GM12873 (cell line): Measurements from ENCODE around the gene SNX5.

Experiments used
- TF ChIP-seq, protein P1 (sequence below): IDR thresholded peaks from 2 replicates; pipeline ENCODE4 v1.5.1; 2012; ENCODE audit warnings: low read depth, mild to moderate bottlenecking, moderate library complexity, low read length, control low read depth; ENCODE audit not compliant: insufficient read depth; ENCODE audit errors: missing control alignments

SNX5 gene

DNA sequence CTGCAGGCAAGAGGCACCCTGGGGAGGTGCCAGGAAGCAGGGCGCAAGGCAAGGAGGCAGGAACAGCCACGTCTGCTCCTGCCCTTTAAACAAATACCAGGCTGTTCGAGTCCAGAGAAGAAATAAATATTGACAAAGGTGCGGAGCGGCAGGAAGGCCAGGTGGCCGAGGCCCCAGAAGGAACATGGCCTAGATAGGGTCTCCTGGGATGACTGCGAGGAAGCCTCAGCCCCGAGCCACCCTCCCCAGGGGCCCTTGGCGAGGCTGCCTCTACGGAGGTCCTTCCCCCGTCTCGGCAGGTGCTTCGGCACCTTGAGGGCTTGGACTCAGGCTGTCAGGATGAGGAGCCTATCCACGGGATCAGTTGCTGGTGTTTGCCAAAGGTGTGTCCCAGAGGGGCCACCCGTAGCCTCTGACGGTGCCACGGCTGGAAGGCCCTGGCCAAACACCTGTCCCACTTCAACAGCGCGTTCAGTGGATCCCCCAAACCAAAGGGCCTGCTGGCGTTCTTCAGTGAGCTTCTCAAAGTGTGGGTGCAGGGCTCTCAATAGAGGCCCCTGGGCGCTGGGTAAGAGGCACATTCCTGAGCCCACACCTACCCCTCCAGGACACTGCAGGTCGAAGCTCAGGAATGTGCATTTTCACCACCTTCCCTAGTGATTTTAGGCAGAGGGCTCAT is 39.8 kb downstream of the SNX5 start:
- TF ChIP-seq, protein P1, sequence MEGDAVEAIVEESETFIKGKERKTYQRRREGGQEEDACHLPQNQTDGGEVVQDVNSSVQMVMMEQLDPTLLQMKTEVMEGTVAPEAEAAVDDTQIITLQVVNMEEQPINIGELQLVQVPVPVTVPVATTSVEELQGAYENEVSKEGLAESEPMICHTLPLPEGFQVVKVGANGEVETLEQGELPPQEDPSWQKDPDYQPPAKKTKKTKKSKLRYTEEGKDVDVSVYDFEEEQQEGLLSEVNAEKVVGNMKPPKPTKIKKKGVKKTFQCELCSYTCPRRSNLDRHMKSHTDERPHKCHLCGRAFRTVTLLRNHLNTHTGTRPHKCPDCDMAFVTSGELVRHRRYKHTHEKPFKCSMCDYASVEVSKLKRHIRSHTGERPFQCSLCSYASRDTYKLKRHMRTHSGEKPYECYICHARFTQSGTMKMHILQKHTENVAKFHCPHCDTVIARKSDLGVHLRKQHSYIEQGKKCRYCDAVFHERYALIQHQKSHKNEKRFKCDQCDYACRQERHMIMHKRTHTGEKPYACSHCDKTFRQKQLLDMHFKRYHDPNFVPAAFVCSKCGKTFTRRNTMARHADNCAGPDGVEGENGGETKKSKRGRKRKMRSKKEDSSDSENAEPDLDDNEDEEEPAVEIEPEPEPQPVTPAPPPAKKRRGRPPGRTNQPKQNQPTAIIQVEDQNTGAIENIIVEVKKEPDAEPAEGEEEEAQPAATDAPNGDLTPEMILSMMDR, result no peak

DNA sequence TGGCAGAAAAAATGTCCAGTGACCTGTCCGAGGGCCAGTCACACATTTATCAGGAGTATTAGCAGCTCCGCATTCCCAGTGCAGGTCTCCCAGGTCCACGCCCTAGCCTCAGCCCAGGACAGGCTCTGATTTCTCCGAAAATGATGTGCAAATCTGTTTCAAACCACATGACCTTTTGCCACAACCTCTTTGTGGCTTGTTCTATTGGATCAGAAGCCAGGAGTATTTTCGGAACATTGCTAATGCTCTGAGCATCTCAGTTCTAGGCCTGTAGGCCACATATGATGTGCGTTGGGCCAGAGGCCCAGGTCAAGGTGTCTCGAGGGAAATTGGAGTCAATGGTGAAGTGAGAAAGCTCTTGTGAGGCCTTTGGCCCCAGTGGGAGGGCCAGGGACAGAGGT is 40.4 kb downstream of the SNX5 start:
- TF ChIP-seq, protein P1, result no peak

DNA sequence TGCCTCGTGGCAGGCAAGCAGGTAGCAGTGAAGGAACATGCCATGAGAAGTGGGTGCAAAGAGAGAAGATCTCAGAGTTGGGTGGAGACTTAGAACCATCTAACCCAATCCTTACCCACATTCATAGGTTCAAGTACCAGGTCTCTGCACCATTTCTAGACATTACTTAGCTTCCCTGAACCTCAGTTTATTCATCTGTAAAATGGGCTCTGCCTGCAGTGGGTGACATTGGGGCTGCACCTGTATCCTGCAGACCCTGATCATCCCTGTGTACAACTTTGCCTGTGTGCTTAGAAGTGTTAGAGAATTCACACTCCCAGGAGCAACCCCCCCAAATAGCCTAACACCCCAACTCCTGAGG is 42.7 kb downstream of the SNX5 start:
- TF ChIP-seq, protein P1, result no peak

DNA sequence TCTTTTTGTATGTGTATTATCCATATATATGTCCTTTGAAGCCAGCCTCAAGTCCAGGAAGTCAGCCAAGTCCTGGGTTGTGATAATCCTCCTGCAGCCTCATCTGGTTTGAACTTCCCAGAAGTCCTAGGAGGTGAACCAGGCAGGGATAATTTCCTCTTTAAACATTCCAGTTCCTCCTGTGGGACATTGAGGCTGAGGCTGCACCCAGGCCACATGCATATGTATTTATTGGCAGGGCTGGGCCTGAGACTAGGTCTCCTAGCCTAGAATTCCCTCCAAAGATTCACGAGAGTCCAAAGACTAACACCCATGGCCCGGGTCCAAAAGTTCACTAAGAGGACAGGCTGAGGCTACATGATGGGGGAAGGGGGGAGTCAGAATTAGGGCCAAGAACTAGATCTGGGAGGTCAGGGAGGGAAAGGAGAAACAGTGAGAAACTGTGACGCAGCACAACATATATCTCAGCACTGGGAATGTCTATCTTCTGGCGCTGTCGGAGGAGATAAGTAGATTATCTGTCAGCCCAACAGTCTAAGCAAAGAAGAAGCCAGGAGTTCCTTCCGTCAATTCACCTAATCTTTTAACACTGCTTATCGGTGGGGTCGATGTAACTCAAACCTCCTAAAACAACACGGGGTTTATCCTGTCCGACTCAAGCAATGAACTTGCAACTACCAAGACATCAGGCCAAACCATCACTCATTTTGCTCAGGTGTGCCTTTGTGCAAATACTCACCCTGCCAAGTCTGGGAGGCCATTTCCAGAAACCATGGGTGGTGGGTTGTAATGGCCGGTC is 43.3 kb downstream of the SNX5 start:
- TF ChIP-seq, protein P1, result no peak

DNA sequence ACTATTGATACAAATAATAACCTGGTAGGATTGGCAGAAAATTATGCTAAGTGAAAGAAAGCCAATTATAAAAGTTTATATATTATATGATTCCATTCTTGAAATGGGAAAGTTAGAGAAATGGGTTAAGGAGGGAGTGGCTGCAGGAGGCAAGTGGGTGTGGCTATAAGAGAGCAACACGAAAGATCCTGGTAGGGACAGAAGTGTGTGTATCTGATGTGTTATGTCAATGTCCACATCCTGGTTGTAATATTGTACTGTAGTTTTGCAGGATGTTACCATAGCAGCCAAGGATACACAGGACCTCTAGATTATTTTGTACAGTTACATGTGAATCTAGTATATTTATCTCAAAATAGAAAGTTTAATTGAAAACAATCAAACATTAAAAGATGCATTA is 46.8 kb downstream of the SNX5 start:
- TF ChIP-seq, protein P1, result no peak

DNA sequence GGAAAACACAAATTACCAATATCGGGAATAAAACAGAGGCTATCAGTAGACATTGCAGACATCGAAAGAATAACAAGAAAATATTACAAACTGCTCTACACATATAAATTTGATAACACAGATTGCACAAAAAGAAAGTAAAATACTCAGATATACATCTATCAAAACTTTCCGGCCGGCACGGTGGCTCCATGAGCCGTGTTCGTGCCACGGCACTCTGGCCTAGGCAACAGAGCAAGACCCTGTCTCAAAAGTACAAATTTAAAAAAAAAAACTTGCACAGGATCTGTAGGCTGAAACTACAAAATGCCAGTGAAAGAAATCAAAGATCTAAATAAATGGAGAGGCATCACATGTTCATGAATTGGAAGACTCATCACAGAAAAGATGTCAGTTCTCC is 49.4 kb downstream of the SNX5 start:
- TF ChIP-seq, protein P1, result no peak

DNA sequence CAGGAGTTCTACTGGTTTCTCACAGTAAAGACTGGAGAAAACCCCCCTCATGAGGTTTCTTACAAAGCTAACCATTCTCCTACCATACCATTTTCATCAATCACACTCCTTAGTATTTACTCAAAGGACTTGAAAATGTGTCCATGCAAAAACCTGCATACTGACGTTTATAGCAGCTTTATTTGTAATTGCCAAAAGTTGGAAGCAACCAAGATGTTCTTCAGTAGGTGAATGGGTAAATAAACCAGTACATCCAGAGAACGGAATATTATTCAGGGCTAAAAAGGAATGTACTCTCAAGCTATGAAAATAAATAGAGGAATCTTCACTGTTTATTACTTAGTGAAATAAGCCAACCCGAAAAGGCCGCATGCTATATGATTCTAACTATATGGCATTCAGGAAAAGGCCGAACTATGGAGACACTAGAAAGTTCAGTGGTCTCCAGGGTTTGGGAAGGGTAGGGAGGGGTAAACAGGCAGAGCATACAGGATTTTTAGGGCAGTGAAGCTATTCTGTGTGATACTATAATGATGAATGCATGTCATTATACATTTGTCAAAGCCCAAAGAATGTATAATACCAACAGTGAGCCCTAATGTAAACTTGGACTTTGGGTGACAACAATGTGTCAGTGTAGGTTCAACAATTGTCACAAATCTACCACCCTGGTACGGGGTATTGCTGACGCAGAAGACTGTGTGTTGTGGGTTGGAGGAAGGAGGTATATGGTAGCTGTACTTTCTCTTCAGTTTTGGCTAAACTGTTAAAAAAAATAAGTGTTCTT is 50.6 kb downstream of the SNX5 start:
- TF ChIP-seq, protein P1, result no peak
